Endothelial cell of umbilical vein (primary cell): Measurements from ENCODE around the gene TRIM42. TPM values are rescaled to one million over a fixed set of nuclear protein-coding genes. Genes with fewer than 3 reads are reported as not detected.

Source experiments
- BruUV-seq: library from RNA; stranded (reverse); fragments of 400-500 nt; replicated peaks from 2 replicates; lab custom pipeline; 2021; lab: Mats Ljungman, UMichigan
- CTCF ChIA-PET: fragments of 300-600, 350-600 bp; sonication (Branson Sonifier 250); formaldehyde crosslinking; loops from one replicate; lab custom pipeline; 2021; ENCODE audit warnings: antibody characterized with exemption, inconsistent platforms; lab: Charles Lee
- POLR2A ChIA-PET: fragments of 300-600, 350-600 bp; sonication (Branson Sonifier 250); formaldehyde crosslinking; loops from one replicate; lab custom pipeline; 2021; ENCODE audit warnings: antibody characterized with exemption, inconsistent platforms; lab: Charles Lee
- DNase-seq: peaks from one replicate; pipeline ENCODE4 v3.0.0-alpha.2; 2011; ENCODE audit warnings: low read depth, low spot score
- FAIRE-seq: peaks from 2 replicates; lab custom pipeline; 2011; peaks lifted over from hg19 to GRCh38; lab: Jason Lieb, UNC
- H2AFZ ChIP-seq: 2 replicates; pipeline ENCODE4 v1.6.0; 2012; ENCODE audit warnings: low read depth, low read length, control low read depth, inconsistent platforms
- H3K27ac ChIP-seq: 2 replicates; pipeline ENCODE4 v1.5.1; 2011; ENCODE audit warnings: low read depth, mild to moderate bottlenecking, control low read depth, low read length, moderate library complexity; ENCODE audit not compliant: insufficient read depth
- H3K27me3 ChIP-seq, 2 experiments: 2 replicates each; pipeline versions ENCODE4 v1.6.0 to v1.6.1; 2011; ENCODE audit warnings: low read length in 2 of 2, mixed read lengths in 1 of 2; ENCODE audit not compliant: control insufficient read depth in 2 of 2, insufficient read depth in 2 of 2
- H3K36me3 ChIP-seq, 2 experiments: 2 replicates in 1 of 2; 3 replicates in 1 of 2; pipeline ENCODE4 v1.5.1; 2011; ENCODE audit warnings: low read length in 2 of 2, mild to moderate bottlenecking in 1 of 2, moderate library complexity in 1 of 2; ENCODE audit not compliant: control insufficient read depth in 2 of 2, insufficient read depth in 2 of 2; ENCODE audit errors: extremely low read depth in 1 of 2
- H3K4me1 ChIP-seq: 3 replicates; pipeline ENCODE4 v1.5.1; 2011; ENCODE audit warnings: mild to moderate bottlenecking, low read length; ENCODE audit not compliant: control insufficient read depth, insufficient read depth; ENCODE audit errors: extremely low read depth
- H3K4me2 ChIP-seq: 2 replicates; pipeline ENCODE4 v1.6.1; 2011; ENCODE audit warnings: low read length, control low read depth, mixed read lengths; ENCODE audit not compliant: insufficient read depth
- H3K4me3 ChIP-seq, 3 experiments: fragments of 200-600 bp in 1 of 3; sonication (generic), shearing (Covaris generic) in 1 of 3; replicated peaks in 1 of 3; 2 replicates each; pipeline ENCODE4 v1.5.1; 2011 to 2016; ENCODE audit warnings: control low read depth in 3 of 3, low read length in 3 of 3, mild to moderate bottlenecking in 2 of 3, inconsistent platforms in 1 of 3, low read depth in 1 of 3, moderate library complexity in 1 of 3; ENCODE audit not compliant: insufficient read depth in 1 of 3
- H3K79me2 ChIP-seq: 2 replicates; pipeline ENCODE4 v1.6.0; 2012; ENCODE audit warnings: low read length, inconsistent platforms; ENCODE audit not compliant: control insufficient read depth, insufficient read depth
- H3K9ac ChIP-seq: replicated peaks from 2 replicates; pipeline ENCODE3; 2011; ENCODE audit warnings: low read length, control low read depth; ENCODE audit not compliant: insufficient read depth; ENCODE audit errors: extremely low read depth
- H3K9me1 ChIP-seq: replicated peaks from 3 replicates; pipeline ENCODE4 v1.6.0; 2011; ENCODE audit warnings: mild to moderate bottlenecking, low read length; ENCODE audit not compliant: control insufficient read depth, insufficient read depth; ENCODE audit errors: extremely low read depth
- H3K9me3 ChIP-seq: replicated peaks from 2 replicates; pipeline ENCODE4 v1.5.1; 2012; ENCODE audit warnings: low read length, inconsistent platforms; ENCODE audit not compliant: control insufficient read depth, insufficient read depth
- H4K20me1 ChIP-seq: replicated peaks from 2 replicates; pipeline ENCODE3; 2011; ENCODE audit warnings: mild to moderate bottlenecking, low read length; ENCODE audit not compliant: control insufficient read depth, insufficient read depth; ENCODE audit errors: extremely low read depth
- CTCF ChIP-seq, 2 donors: IDR thresholded peaks; 1 replicate in 1 of 2; 2 replicates in 1 of 2; pipeline ENCODE4 v1.5.1; 2011; ENCODE audit warnings: low read length in 2 of 2, mild to moderate bottlenecking in 2 of 2, moderate library complexity in 2 of 2, control low read depth in 1 of 2, inconsistent platforms in 1 of 2, low read depth in 1 of 2; ENCODE audit not compliant: insufficient read depth in 1 of 2; ENCODE audit errors: extremely low read depth in 1 of 2
- EZH2 ChIP-seq: IDR thresholded peaks from 2 replicates; pipeline ENCODE4 v1.6.1; 2012; ENCODE audit warnings: borderline replicate concordance, low read depth, mild to moderate bottlenecking, moderate library complexity, low read length, inconsistent platforms; ENCODE audit not compliant: severe bottlenecking
- FOS ChIP-seq: IDR thresholded peaks from 2 replicates; pipeline ENCODE4 v1.6.1; 2011; ENCODE audit warnings: mild to moderate bottlenecking, low read length, moderate library complexity, borderline replicate concordance; ENCODE audit not compliant: insufficient read depth
- GATA2 ChIP-seq: IDR thresholded peaks from 2 replicates; pipeline ENCODE4 v1.7.0; 2011; ENCODE audit warnings: low read depth, mild to moderate bottlenecking, moderate library complexity, mixed read lengths, low read length; ENCODE audit not compliant: insufficient read length, insufficient read depth
- JUN ChIP-seq: IDR thresholded peaks from 2 replicates; pipeline ENCODE4 v1.6.1; 2011; ENCODE audit warnings: borderline replicate concordance, low read depth; ENCODE audit not compliant: insufficient read length, insufficient read depth
- MAX ChIP-seq: IDR thresholded peaks from 2 replicates; pipeline ENCODE4 v1.6.1; 2011; ENCODE audit not compliant: insufficient read depth, insufficient read length
- MYC ChIP-seq: IDR thresholded peaks from one replicate; pipeline ENCODE4 v1.6.1; 2011; ENCODE audit warnings: mild to moderate bottlenecking, low read depth, low read length
- POLR2A ChIP-seq: IDR thresholded peaks from 2 replicates; pipeline ENCODE4 v1.6.1; 2012; ENCODE audit warnings: low read depth, mild to moderate bottlenecking, control low read depth, low read length
- POLR2AphosphoS5 ChIP-seq: IDR thresholded peaks from 2 replicates; pipeline ENCODE4 v1.6.1; 2012; ENCODE audit warnings: low read depth, mild to moderate bottlenecking, control low read depth, low read length, moderate library complexity; ENCODE audit not compliant: insufficient read depth
- dilution Hi-C: fragments of 300-500 bp; cut with MboI; formaldehyde crosslinking; loops from one replicate; pipeline ENCODE4 v1.15.0; 2019; ENCODE audit warnings: low sequenced_read_pairs; ENCODE audit not compliant: extremely low pct_ligation_motif_present
- intact Hi-C: fragments of 100-400 bp; cut with micrococcal nuclease; formaldehyde crosslinking; loops from one replicate; pipeline ENCODE4 v1.10.0; 2022
- polyA plus RNA-seq, 4 experiments: library from polyadenylated mRNA; depleted of rRNA in 3 of 4; stranded (reverse) in 3 of 4; unstranded in 1 of 4; fragments of >200 nt; gene quantifications; 2 replicates each; pipeline versions ENCODE4 v1.2.1 to v1.2.3, GENCODE V29; 2011 to 2012; ENCODE audit warnings: missing spikeins in 1 of 4
- total RNA-seq: library from RNA; stranded (reverse); gene quantifications from 2 replicates; pipeline ENCODE4 v1.2.3, GENCODE V29; 2021

The TRIM42 gene
- total and polyA plus RNA-seq, 2 donors (not counting 3 experiments of a cell fraction or from before 2014, with no cell fraction given) = not detected

- Histone ChIP-seq H4K20me1 (no peaks in the 10 kb centered on the region), H3K36me3 (no peaks in the 10 kb centered on the region)
Observed at GRCh38 chr3:140708815-140709214, 31.0 kb downstream of the TRIM42 start.

More at GRCh38 chr3:140708815-140709214, 31.0 kb downstream of the TRIM42 start:
- no peaks in the 10 kb centered on the region for H3K9me1 ChIP-seq
- no TSS peak for BruUV-seq
- H3K4me3 ChIP-seq = no peak overlapping the region
- no peak overlapping the region for H2AFZ ChIP-seq
- no peaks in the 10 kb centered on the region for H3K9me3 ChIP-seq
- FAIRE-seq (no peak), DNase-seq (no peak)
- ChIA-PET CTCF (no interaction called here), POLR2A (no interaction called here)
- no peak overlapping the region for H3K27ac ChIP-seq
- H3K4me2 ChIP-seq = no peak overlapping the region
- no peaks in the 10 kb centered on the region for H3K27me3 ChIP-seq
- dilution Hi-C loops = no loop called here
- intact Hi-C loops = no loop called here
- H3K4me1 ChIP-seq = no peaks in the 10 kb centered on the region
- H3K79me2 ChIP-seq = no peaks in the 10 kb centered on the region
- H3K9ac ChIP-seq = no peak overlapping the region
- TF ChIP-seq MYC = no peak
- no peak for TF ChIP-seq EZH2
- no peak for TF ChIP-seq JUN
- no peak for TF ChIP-seq POLR2AphosphoS5
- TF ChIP-seq MAX = no peak
- TF ChIP-seq GATA2 = no peak
- TF ChIP-seq POLR2A = no peak
- TF ChIP-seq CTCF (IDR thresholded peaks at IDR 0.05; ENCODE audit: extremely low read depth in 1 of 2, insufficient read depth in 1 of 2, low read depth in 1 of 2, low read length in 2 of 2) = no peak
- no peak for TF ChIP-seq FOS
